IMR-90 (cell line): Measurements from ENCODE around the gene DIAPH2. TPM values are rescaled to one million over a fixed set of nuclear protein-coding genes. Genes with fewer than 3 reads are reported as not detected.

Experiments used
- ATAC-seq: fragments of 200-7000 bp; cut with Tn5 transposase; 2 replicates; pipeline ENCODE4 v1.9.1; 2020; ENCODE audit warnings: low read depth, mild to moderate bottlenecking, moderate library complexity
- BruUV-seq: library from RNA; stranded (reverse); fragments of 400-500 nt; replicated peaks from 2 replicates; lab custom pipeline; 2021; lab: Mats Ljungman, UMichigan
- CTCF ChIA-PET: fragments of 300-600 bp; formaldehyde crosslinking; extraction: SDS; loops from one replicate; lab custom pipeline; 2021; ENCODE audit warnings: antibody characterized with exemption; lab: Yijun Ruan, JAX
- POLR2A ChIA-PET: fragments of 300-600 bp; sonication (Branson Sonifier 250); formaldehyde crosslinking; loops from one replicate; lab custom pipeline; 2022; ENCODE audit warnings: antibody characterized with exemption; ENCODE audit not compliant: unreplicated experiment; lab: Charles Lee
- DNase-seq: peaks from one replicate; pipeline ENCODE4 v3.0.0; 2013
- H2AFZ ChIP-seq: replicated peaks from 2 replicates; pipeline ENCODE3; 2013; ENCODE audit warnings: low read length, mild to moderate bottlenecking; ENCODE audit not compliant: poor library complexity
- H2AK5ac ChIP-seq: 2 replicates; pipeline ENCODE4 v1.6.1; 2013; ENCODE audit warnings: low read depth, low read length, inconsistent platforms
- H2AK9ac ChIP-seq: replicated peaks from 2 replicates; pipeline ENCODE3; 2013; ENCODE audit warnings: mild to moderate bottlenecking, low read depth, low read length, moderate library complexity; ENCODE audit not compliant: poor library complexity
- H2BK120ac ChIP-seq: 2 replicates; pipeline ENCODE4 v1.6.1; 2013; ENCODE audit warnings: low read depth, low read length, inconsistent platforms
- H2BK15ac ChIP-seq: 3 replicates; pipeline ENCODE4 v1.6.1; 2013; ENCODE audit warnings: low read depth, low read length, inconsistent platforms
- H2BK20ac ChIP-seq: 2 replicates; pipeline ENCODE4 v1.6.1; 2013; ENCODE audit warnings: low read depth, mild to moderate bottlenecking, inconsistent platforms, low read length, moderate library complexity
- H2BK5ac ChIP-seq: 2 replicates; pipeline ENCODE4 v1.6.1; 2013; ENCODE audit warnings: mild to moderate bottlenecking, low read depth, low read length, inconsistent platforms; ENCODE audit not compliant: poor library complexity, severe bottlenecking
- H3K14ac ChIP-seq: replicated peaks from 2 replicates; pipeline ENCODE4 v1.6.1; 2013; ENCODE audit warnings: low read depth, low read length, inconsistent platforms
- H3K18ac ChIP-seq: 2 replicates; pipeline ENCODE4 v1.6.1; 2013; ENCODE audit warnings: low read depth, low read length, control low read depth
- H3K23ac ChIP-seq: 2 replicates; pipeline ENCODE4 v1.6.1; 2013; ENCODE audit warnings: low read depth, low read length, inconsistent platforms
- H3K27ac ChIP-seq: 2 replicates; pipeline ENCODE4 v1.5.1; 2013; ENCODE audit warnings: mild to moderate bottlenecking, control low read depth, low read length; ENCODE audit not compliant: insufficient read depth
- H3K27me3 ChIP-seq: 2 replicates; pipeline ENCODE4 v1.6.1; 2013; ENCODE audit warnings: low read length; ENCODE audit not compliant: control insufficient read depth, insufficient read depth
- H3K36me3 ChIP-seq: 2 replicates; pipeline ENCODE4 v1.6.1; 2013; ENCODE audit warnings: low read length, mixed read lengths; ENCODE audit not compliant: control insufficient read depth, insufficient read depth
- H3K4ac ChIP-seq: 2 replicates; pipeline ENCODE4 v1.6.1; 2013; ENCODE audit warnings: low read depth, low read length, inconsistent platforms
- H3K4me1 ChIP-seq: 2 replicates; pipeline ENCODE4 v1.6.1; 2013; ENCODE audit warnings: low read length, mixed read lengths; ENCODE audit not compliant: control insufficient read depth, insufficient read depth
- H3K4me2 ChIP-seq: 2 replicates; pipeline ENCODE4 v1.6.1; 2013; ENCODE audit warnings: low read depth, mild to moderate bottlenecking, control low read depth, low read length, moderate library complexity
- H3K4me3 ChIP-seq: 2 replicates; pipeline ENCODE4 v1.5.1; 2013; ENCODE audit warnings: low read depth, mild to moderate bottlenecking, control low read depth, low read length, moderate library complexity; ENCODE audit not compliant: insufficient read depth
- H3K56ac ChIP-seq: 2 replicates; pipeline ENCODE4 v1.6.1; 2013; ENCODE audit warnings: low read length, inconsistent platforms; ENCODE audit not compliant: insufficient read depth; ENCODE audit errors: extremely low read depth
- H3K79me1 ChIP-seq, 2 experiments: 2 replicates each; pipeline ENCODE4 v1.6.1; 2013; ENCODE audit warnings: low read length in 2 of 2, inconsistent platforms in 1 of 2, low read depth in 1 of 2
- H3K9ac ChIP-seq: 2 replicates; pipeline ENCODE4 v1.6.1; 2013; ENCODE audit warnings: low read depth, low read length, control low read depth
- H3K9me1 ChIP-seq: 2 replicates; pipeline ENCODE4 v1.6.1; 2013; ENCODE audit warnings: low read length, inconsistent platforms; ENCODE audit not compliant: insufficient read depth
- H3K9me3 ChIP-seq: 2 replicates; pipeline ENCODE4 v1.6.1; 2013; ENCODE audit warnings: low read length; ENCODE audit not compliant: control insufficient read depth, insufficient read depth
- H4K20me1 ChIP-seq: 2 replicates; pipeline ENCODE4 v1.6.1; 2013; ENCODE audit warnings: low read length, inconsistent platforms; ENCODE audit not compliant: insufficient read depth
- H4K5ac ChIP-seq: 2 replicates; pipeline ENCODE4 v1.6.1; 2013; ENCODE audit warnings: mild to moderate bottlenecking, low read depth, low read length, control low read depth
- H4K8ac ChIP-seq, 2 experiments: 2 replicates each; pipeline ENCODE4 v1.6.1; 2013; ENCODE audit warnings: low read depth in 2 of 2, low read length in 2 of 2, control low read depth in 1 of 2, inconsistent platforms in 1 of 2
- H4K91ac ChIP-seq: 2 replicates; pipeline ENCODE4 v1.6.1; 2013; ENCODE audit warnings: low read depth, low read length, inconsistent platforms; ENCODE audit not compliant: insufficient read depth
- BHLHE40 ChIP-seq: fragments of 150-350 bp; IDR thresholded peaks from 2 replicates; pipeline ENCODE4 v1.6.1; 2016; ENCODE audit warnings: mild to moderate bottlenecking, low read depth, low read length
- CHD1 ChIP-seq: IDR thresholded peaks from 2 replicates; pipeline ENCODE4 v1.6.1; 2012; ENCODE audit warnings: low read depth, low read length, improper control_type of control experiment
- MAFK ChIP-seq: IDR thresholded peaks from 2 replicates; pipeline ENCODE4 v1.6.1; 2012; ENCODE audit warnings: low read depth, low read length, improper control_type of control experiment
- MAZ ChIP-seq: IDR thresholded peaks from 2 replicates; pipeline ENCODE4 v1.6.1; 2012; ENCODE audit warnings: low read depth, mild to moderate bottlenecking, low read length, improper control_type of control experiment, moderate library complexity, borderline replicate concordance
- MXI1 ChIP-seq: IDR thresholded peaks from 2 replicates; pipeline ENCODE4 v1.6.1; 2012; ENCODE audit warnings: low read depth, mild to moderate bottlenecking, low read length, moderate library complexity, borderline replicate concordance
- NFE2L2 ChIP-seq: fragments of 150-350 bp; IDR thresholded peaks from 2 replicates; pipeline ENCODE4 v1.6.1; 2016; ENCODE audit warnings: low read depth, mild to moderate bottlenecking, low read length
- POLR2A ChIP-seq: IDR thresholded peaks from 2 replicates; pipeline ENCODE4 v1.6.1; 2012; ENCODE audit warnings: mild to moderate bottlenecking, low read depth, low read length
- RAD21 ChIP-seq: IDR thresholded peaks from 2 replicates; pipeline ENCODE4 v1.6.1; 2012; ENCODE audit warnings: low read length, improper control_type of control experiment
- RCOR1 ChIP-seq: IDR thresholded peaks from 2 replicates; pipeline ENCODE4 v1.6.1; 2012; ENCODE audit warnings: mild to moderate bottlenecking, low read length, improper control_type of control experiment; ENCODE audit not compliant: insufficient replicate concordance
- RFX5 ChIP-seq: IDR thresholded peaks from 2 replicates; pipeline ENCODE4 v1.8.0; 2012; ENCODE audit warnings: low read depth, mild to moderate bottlenecking, low read length, moderate library complexity
- SMC3 ChIP-seq: fragments of 150-350 bp; IDR thresholded peaks from 2 replicates; pipeline ENCODE4 v1.6.1; 2016; ENCODE audit warnings: low read depth, mild to moderate bottlenecking, antibody characterized with exemption, low read length, moderate library complexity
- WGBS, 2 experiments: methylation state at CpG; one replicate each; pipeline versions ENCODE4 v1.1.5 to v1.1.7; 2013; ENCODE audit warnings: missing lambda C conversion rate in 2 of 2; ENCODE audit not compliant: insufficient read length in 1 of 2; ENCODE audit errors: extremely low coverage in 2 of 2; 5-methylcytosine and 5-hydroxymethylcytosine counted together
- dilution Hi-C: fragments of 300-500 bp; cut with HindIII; formaldehyde crosslinking; loops from one replicate; pipeline ENCODE4 v1.14.3; 2018; ENCODE audit warnings: low sequenced_read_pairs; ENCODE audit not compliant: unreplicated experiment
- in situ Hi-C: fragments of 300-500 bp; cut with MboI; formaldehyde crosslinking; loops from 3 replicates; pipeline ENCODE4 v1.14.3; 2019; ENCODE audit warnings: low sequenced_read_pairs, inconsistent platforms, mixed read lengths
- intact Hi-C: fragments of 100-400 bp; cut with micrococcal nuclease; formaldehyde crosslinking; loops from 2 replicates; pipeline ENCODE4 v1.10.0; 2022
- polyA plus RNA-seq, 3 experiments: library from polyadenylated mRNA; depleted of rRNA; stranded (reverse); fragments of >200 nt; gene quantifications; 2 replicates each; pipeline ENCODE4 v1.2.3, GENCODE V29; 2012; ENCODE audit warnings: low replicate concordance in 1 of 3
- total RNA-seq: library from RNA; depleted of rRNA; stranded (reverse); fragments of >200 nt; gene quantifications from 2 replicates; pipeline ENCODE4 v1.2.3, GENCODE V29; 2012
- TF ChIP-seq, protein P1 (sequence below): fragments of 150-350 bp; IDR thresholded peaks from 2 replicates; pipeline ENCODE4 v1.6.1; 2016; ENCODE audit warnings: low read depth, mild to moderate bottlenecking, low read length, moderate library complexity, borderline replicate concordance
- TF ChIP-seq, protein P2 (sequence below): conservative IDR thresholded peaks from 2 replicates; pipeline ENCODE4 v1.5.1; 2012; ENCODE audit warnings: mild to moderate bottlenecking, low read depth, low read length, improper control_type of control experiment

DIAPH2 gene
- total and polyA plus RNA-seq, 2 of the 4 experiments (the other 2 are of a cell fraction): 3.6 to 19.9 TPM

GRCh38 chrX:96764864-96765263, 80.2 kb downstream of the DIAPH2 start:
- H2BK15ac ChIP-seq: no peak overlapping the region
- WGBS, 2 experiments: no CpG with 5 or more reads among the region's 1 CpG
- in situ Hi-C loops: loop anchor here (25.0 kb wide), 1 partner anchor 922 kb away; no protein-coding TSS in a partner anchor

More at GRCh38 chrX:96764864-96765263, 80.2 kb downstream of the DIAPH2 start:
- H2BK120ac ChIP-seq: no peak overlapping the region
- H3K27me3 ChIP-seq: no peaks in the 10 kb centered on the region
- no peak overlapping the region for H3K27ac ChIP-seq
- no peak overlapping the region for H3K4me3 ChIP-seq
- H2AK9ac ChIP-seq: no peak overlapping the region
- intact Hi-C loops (no loop called here), dilution Hi-C loops (no loop called here)
- H3K4me2 ChIP-seq: no peak overlapping the region
- no peak overlapping the region for H2BK20ac ChIP-seq
- H3K23ac ChIP-seq: no peak overlapping the region
- no peaks in the 10 kb centered on the region for H3K4me1 ChIP-seq
- H4K5ac ChIP-seq: no peak overlapping the region
- no peak for ATAC-seq
- no peaks in the 10 kb centered on the region for H3K36me3 ChIP-seq
- no peaks in the 10 kb centered on the region for H3K9me1 ChIP-seq
- no TSS peak for BruUV-seq
- no peak overlapping the region for H3K56ac ChIP-seq
- no peaks in the 10 kb centered on the region for H3K79me1 ChIP-seq
- CTCF ChIA-PET: interaction anchor here (0.7 kb wide), 1 partner anchor 601 kb away, joined by 4 read pairs; no protein-coding TSS in a partner anchor
- H4K8ac ChIP-seq: no peak overlapping the region
- TF ChIP-seq CHD1 (no peak), RFX5 (no peak), SMC3 (no peak), RCOR1 (no peak), BHLHE40 (no peak), POLR2A (no peak), MAFK (no peak), RAD21 (no peak), NFE2L2 (no peak), MAZ (no peak), MXI1 (no peak)
- TF ChIP-seq, protein P1, sequence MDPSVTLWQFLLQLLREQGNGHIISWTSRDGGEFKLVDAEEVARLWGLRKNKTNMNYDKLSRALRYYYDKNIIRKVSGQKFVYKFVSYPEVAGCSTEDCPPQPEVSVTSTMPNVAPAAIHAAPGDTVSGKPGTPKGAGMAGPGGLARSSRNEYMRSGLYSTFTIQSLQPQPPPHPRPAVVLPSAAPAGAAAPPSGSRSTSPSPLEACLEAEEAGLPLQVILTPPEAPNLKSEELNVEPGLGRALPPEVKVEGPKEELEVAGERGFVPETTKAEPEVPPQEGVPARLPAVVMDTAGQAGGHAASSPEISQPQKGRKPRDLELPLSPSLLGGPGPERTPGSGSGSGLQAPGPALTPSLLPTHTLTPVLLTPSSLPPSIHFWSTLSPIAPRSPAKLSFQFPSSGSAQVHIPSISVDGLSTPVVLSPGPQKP: no peak
- TF ChIP-seq, protein P2, sequence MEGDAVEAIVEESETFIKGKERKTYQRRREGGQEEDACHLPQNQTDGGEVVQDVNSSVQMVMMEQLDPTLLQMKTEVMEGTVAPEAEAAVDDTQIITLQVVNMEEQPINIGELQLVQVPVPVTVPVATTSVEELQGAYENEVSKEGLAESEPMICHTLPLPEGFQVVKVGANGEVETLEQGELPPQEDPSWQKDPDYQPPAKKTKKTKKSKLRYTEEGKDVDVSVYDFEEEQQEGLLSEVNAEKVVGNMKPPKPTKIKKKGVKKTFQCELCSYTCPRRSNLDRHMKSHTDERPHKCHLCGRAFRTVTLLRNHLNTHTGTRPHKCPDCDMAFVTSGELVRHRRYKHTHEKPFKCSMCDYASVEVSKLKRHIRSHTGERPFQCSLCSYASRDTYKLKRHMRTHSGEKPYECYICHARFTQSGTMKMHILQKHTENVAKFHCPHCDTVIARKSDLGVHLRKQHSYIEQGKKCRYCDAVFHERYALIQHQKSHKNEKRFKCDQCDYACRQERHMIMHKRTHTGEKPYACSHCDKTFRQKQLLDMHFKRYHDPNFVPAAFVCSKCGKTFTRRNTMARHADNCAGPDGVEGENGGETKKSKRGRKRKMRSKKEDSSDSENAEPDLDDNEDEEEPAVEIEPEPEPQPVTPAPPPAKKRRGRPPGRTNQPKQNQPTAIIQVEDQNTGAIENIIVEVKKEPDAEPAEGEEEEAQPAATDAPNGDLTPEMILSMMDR: no peak
- POLR2A ChIA-PET: no interaction called here
- no peak overlapping the region for H3K18ac ChIP-seq
- H3K14ac ChIP-seq: no peak overlapping the region
- no peak overlapping the region for H2AFZ ChIP-seq
- no peak overlapping the region for H3K4ac ChIP-seq
- H4K20me1 ChIP-seq: no peaks in the 10 kb centered on the region
- H2BK5ac ChIP-seq: no peak overlapping the region
- H3K9ac ChIP-seq: no peak overlapping the region
- no peak overlapping the region for H4K91ac ChIP-seq
- no peaks in the 10 kb centered on the region for H3K9me3 ChIP-seq
- no peak overlapping the region for H2AK5ac ChIP-seq
- no peak for DNase-seq
